H1 (cell line): ENCODE results near the gene C16orf87. TPM values are rescaled to one million over a fixed set of nuclear protein-coding genes. Genes with fewer than 3 reads are reported as not detected.
"Not testable (repeated sequence)": the region's sequence is repeated elsewhere in the genome, so short reads cannot be mapped to it uniquely, and the experiment has no call there.

Experiments
- CTCF ChIA-PET: fragments of 300-600 bp; sonication (Branson Sonifier 250); formaldehyde crosslinking; loops from one replicate; lab custom pipeline; 2021; ENCODE audit not compliant: partially characterized antibody; lab: Charles Lee
- POLR2A ChIA-PET: fragments of 300-600 bp; sonication (Branson Sonifier 250); formaldehyde crosslinking; loops from one replicate; lab custom pipeline; 2021; ENCODE audit warnings: inconsistent platforms; ENCODE audit not compliant: partially characterized antibody; lab: Charles Lee
- DNase-seq, 2 experiments: peaks; one replicate each; pipeline versions ENCODE4 v3.0.0 to v3.0.0-alpha.2; 2010 to 2022; ENCODE audit warnings: low spot score in 2 of 2, low read depth in 1 of 2, mixed read lengths in 1 of 2
- FAIRE-seq: peaks from 2 replicates; lab custom pipeline; 2011; peaks lifted over from hg19 to GRCh38; lab: Jason Lieb, UNC
- H2AFZ ChIP-seq: 2 replicates; pipeline ENCODE4 v1.8.1; 2012; ENCODE audit warnings: low read length, inconsistent platforms
- H2AK5ac ChIP-seq: 2 replicates; pipeline ENCODE4 v1.6.1; 2013; ENCODE audit warnings: low read depth, low read length
- H2BK120ac ChIP-seq: replicated peaks from 2 replicates; pipeline ENCODE3; 2013; ENCODE audit warnings: low read depth, low read length, inconsistent platforms
- H2BK12ac ChIP-seq: 2 replicates; pipeline ENCODE4 v1.6.1; 2013; ENCODE audit warnings: low read depth, low read length
- H2BK15ac ChIP-seq: 2 replicates; pipeline ENCODE4 v1.6.1; 2013; ENCODE audit warnings: low read length
- H2BK20ac ChIP-seq: 2 replicates; pipeline ENCODE4 v1.6.1; 2013; ENCODE audit warnings: low read length
- H2BK5ac ChIP-seq: 2 replicates; pipeline ENCODE4 v1.6.1; 2013; ENCODE audit warnings: low read depth, low read length
- H3K14ac ChIP-seq: 2 replicates; pipeline ENCODE4 v1.6.1; 2013; ENCODE audit warnings: inconsistent platforms; ENCODE audit not compliant: insufficient read length
- H3K18ac ChIP-seq: 2 replicates; pipeline ENCODE4 v1.6.1; 2013; ENCODE audit warnings: low read length; ENCODE audit errors: extremely low read depth
- H3K23ac ChIP-seq: 2 replicates; pipeline ENCODE4 v1.6.1; 2013; ENCODE audit warnings: inconsistent platforms; ENCODE audit not compliant: insufficient read length
- H3K23me2 ChIP-seq: 2 replicates; pipeline ENCODE4 v1.6.1; 2013; ENCODE audit warnings: low read depth, low read length
- H3K27ac ChIP-seq: 2 replicates; pipeline ENCODE4 v1.6.1; 2011; ENCODE audit warnings: low read depth, low read length, inconsistent platforms
- H3K27me3 ChIP-seq, 4 experiments: replicated peaks in 1 of 4; 1 replicate in 1 of 4; 2 replicates in 3 of 4; pipeline versions ENCODE4 v1.6.1 to v1.8.1; 2011 to 2013; ENCODE audit warnings: low read length in 3 of 4, mild to moderate bottlenecking in 3 of 4, inconsistent platforms in 2 of 4, mixed read lengths in 2 of 4, moderate library complexity in 1 of 4; ENCODE audit not compliant: control insufficient read depth in 3 of 4, insufficient read depth in 3 of 4; ENCODE audit errors: extremely low read depth in 1 of 4
- H3K36me3 ChIP-seq, 4 experiments: 2 replicates each; pipeline versions ENCODE4 v1.6.1 to v1.8.1; 2011 to 2013; ENCODE audit warnings: mild to moderate bottlenecking in 4 of 4, low read length in 3 of 4, moderate library complexity in 2 of 4, control low read depth in 1 of 4, inconsistent platforms in 1 of 4; ENCODE audit not compliant: insufficient read depth in 4 of 4, control insufficient read depth in 2 of 4
- H3K4ac ChIP-seq: replicated peaks from 2 replicates; pipeline ENCODE3; 2013; ENCODE audit warnings: low read length, low read depth, mixed read lengths, inconsistent platforms; ENCODE audit not compliant: insufficient read length
- H3K4me1 ChIP-seq, 4 experiments: replicated peaks in 1 of 4; 1 replicate in 1 of 4; 2 replicates in 3 of 4; pipeline versions ENCODE4 v1.6.1 to v1.8.1; 2011 to 2013; ENCODE audit warnings: low read length in 3 of 4, inconsistent platforms in 2 of 4, mixed read lengths in 1 of 4; ENCODE audit not compliant: insufficient read depth in 4 of 4, control insufficient read depth in 3 of 4
- H3K4me2 ChIP-seq, 2 experiments: 2 replicates each; pipeline versions ENCODE4 v1.6.1 to v1.8.1; 2011 to 2013; ENCODE audit warnings: low read depth in 2 of 2, low read length in 2 of 2, control low read depth in 1 of 2, inconsistent platforms in 1 of 2, mild to moderate bottlenecking in 1 of 2; ENCODE audit not compliant: insufficient read depth in 1 of 2
- H3K4me3 ChIP-seq, 4 experiments: fragments of 200-600, 300-600 bp in 1 of 4; sonication (generic), shearing (Covaris generic), sonication (Bioruptor Twin) in 1 of 4; 2 replicates each; pipeline versions ENCODE4 v1.5.1 to v1.8.1; 2011 to 2016; ENCODE audit warnings: low read length in 4 of 4, low read depth in 3 of 4, control low read depth in 2 of 4, inconsistent platforms in 2 of 4, mild to moderate bottlenecking in 2 of 4, mixed read lengths in 1 of 4, moderate library complexity in 1 of 4; ENCODE audit not compliant: insufficient read depth in 2 of 4; ENCODE audit errors: extremely low read depth in 1 of 4
- H3K56ac ChIP-seq: replicated peaks from 2 replicates; pipeline ENCODE3; 2013; ENCODE audit warnings: low read depth, mild to moderate bottlenecking, mixed read lengths, low read length, inconsistent platforms; ENCODE audit not compliant: insufficient read length
- H3K79me1 ChIP-seq: 2 replicates; pipeline ENCODE4 v1.6.1; 2013; ENCODE audit warnings: low read depth, low read length, control low read depth
- H3K79me2 ChIP-seq, 2 experiments: 2 replicates each; pipeline versions ENCODE4 v1.6.1 to v1.8.1; 2012 to 2013; ENCODE audit warnings: low read length in 2 of 2, mild to moderate bottlenecking in 2 of 2, inconsistent platforms in 1 of 2; ENCODE audit not compliant: insufficient read depth in 2 of 2, control insufficient read depth in 1 of 2
- H3K9ac ChIP-seq, 4 experiments: replicated peaks in 1 of 4; 1 replicate in 1 of 4; 2 replicates in 3 of 4; pipeline versions ENCODE4 v1.6.1 to v1.8.1; 2011 to 2013; ENCODE audit warnings: low read depth in 3 of 4, low read length in 3 of 4, control low read depth in 2 of 4, mild to moderate bottlenecking in 2 of 4, moderate library complexity in 2 of 4, inconsistent platforms in 1 of 4; ENCODE audit errors: extremely low read depth in 1 of 4
- H3K9me3 ChIP-seq, 2 experiments: 2 replicates each; pipeline versions ENCODE4 v1.6.1 to v1.8.1; 2012 to 2013; ENCODE audit warnings: mild to moderate bottlenecking in 2 of 2, moderate library complexity in 2 of 2, control low read depth in 1 of 2, inconsistent platforms in 1 of 2, low read depth in 1 of 2, low read length in 1 of 2, mixed read lengths in 1 of 2; ENCODE audit not compliant: insufficient read depth in 2 of 2
- H4K20me1 ChIP-seq, 2 experiments: replicated peaks in 1 of 2; 2 replicates each; pipeline versions ENCODE3 to v1.8.1; 2011 to 2013; ENCODE audit warnings: inconsistent platforms in 2 of 2, low read length in 2 of 2, mild to moderate bottlenecking in 1 of 2; ENCODE audit not compliant: insufficient read depth in 2 of 2, control insufficient read depth in 1 of 2
- H4K5ac ChIP-seq: 2 replicates; pipeline ENCODE4 v1.6.1; 2013; ENCODE audit warnings: low read length, low read depth, mixed read lengths, inconsistent platforms; ENCODE audit not compliant: insufficient read length
- H4K8ac ChIP-seq: 2 replicates; pipeline ENCODE4 v1.8.0; 2013; ENCODE audit warnings: mild to moderate bottlenecking, moderate library complexity, low read length, inconsistent platforms; ENCODE audit not compliant: insufficient read depth; ENCODE audit errors: extremely low read depth
- H4K91ac ChIP-seq: replicated peaks from 2 replicates; pipeline ENCODE3; 2013; ENCODE audit warnings: low read length, mixed read lengths, inconsistent platforms; ENCODE audit not compliant: insufficient read length
- WGBS, 2 experiments: shearing (Covaris generic) in 1 of 2; methylation state at CpG; one replicate each; pipeline versions ENCODE4 v1.1.6 to v1.1.7; 2013 to 2015; ENCODE audit warnings: low lambda C conversion rate in 2 of 2, mixed read lengths in 2 of 2, inconsistent platforms in 1 of 2, low coverage in 1 of 2, missing lambda C conversion rate in 1 of 2; ENCODE audit not compliant: insufficient replicate concordance in 2 of 2, insufficient coverage in 1 of 2, insufficient read length in 1 of 2; ENCODE audit errors: extremely low coverage in 1 of 2, missing lambda C conversion rate in 1 of 2; 5-methylcytosine and 5-hydroxymethylcytosine counted together
- polyA plus RNA-seq, 7 experiments: library from polyadenylated mRNA; depleted of rRNA in 3 of 7; stranded (reverse) in 5 of 7; unstranded in 2 of 7; fragments of >200 nt in 5 of 7; fragments of 200-250 nt in 2 of 7; gene quantifications; 1 replicate in 5 of 7; 2 replicates in 1 of 7; 4 replicates in 1 of 7; pipeline versions ENCODE4 v1.2.1 to v1.2.3, GENCODE V29; 2011 to 2013; ENCODE audit warnings: missing spikeins in 2 of 7, mixed read lengths in 2 of 7
- total RNA-seq: library from RNA; stranded (reverse); fragmentation: NEBNext Ultra II Directional; extraction: Animal tissue kit (Norgen Biotek cat#: 25700); gene quantifications from 2 replicates; pipeline ENCODE4 v1.2.1, GENCODE V29; 2021

The C16orf87 gene
- total and polyA plus RNA-seq, 2 of the 8 experiments (the other 6 are each of a cell fraction or from before 2014, with no cell fraction given), result 4.8 to 21.8 TPM

GRCh38 chr16:46784569-46784968, 46.4 kb downstream of the C16orf87 start:
- not testable (repeated sequence) for H3K4ac ChIP-seq, H4K8ac ChIP-seq, H2BK12ac ChIP-seq, H4K20me1 ChIP-seq, H3K18ac ChIP-seq, FAIRE-seq, DNase-seq, H3K4me2 ChIP-seq, H2AK5ac ChIP-seq, H3K23ac ChIP-seq, H3K56ac ChIP-seq, H3K9me3 ChIP-seq, H3K4me1 ChIP-seq, H4K91ac ChIP-seq, H2BK20ac ChIP-seq, H2BK120ac ChIP-seq, H3K79me2 ChIP-seq, H3K27ac ChIP-seq, H3K4me3 ChIP-seq, H2BK15ac ChIP-seq, H3K79me1 ChIP-seq, H3K36me3 ChIP-seq, H4K5ac ChIP-seq, H3K14ac ChIP-seq, H3K9ac ChIP-seq, H3K23me2 ChIP-seq, H3K27me3 ChIP-seq
- POLR2A ChIA-PET, result interaction anchor here (1.1 to 1.2 kb wide), 2 partner anchors 88 to 99 kb away, joined by 3 read pairs; partner anchors contain the start of gene GPT2
- peak overlapping the region; percentile 10; the same call in 1 of the 2 replicates for H2AFZ ChIP-seq
- H2BK5ac ChIP-seq, result peak overlapping the region; percentile 0; the same call in 1 of the 2 replicates
- CTCF ChIA-PET, result interaction anchor here (0.6 to 1.2 kb wide), 3 partner anchors 10 to 145 kb away, joined by 3 to 4 read pairs (median 3); no protein-coding TSS in a partner anchor
- 100% methylated on average over 2 of the region's 2 CpGs; no CpG with 5 or more reads in 1 of the 2 experiments for WGBS, 2 experiments
